ENCODE data around the gene XIRP1.
"Not testable (repeated sequence)": the region's sequence is repeated elsewhere in the genome, so short reads cannot be mapped to it uniquely, and the experiment has no call there.

XIRP1 gene, protein sequence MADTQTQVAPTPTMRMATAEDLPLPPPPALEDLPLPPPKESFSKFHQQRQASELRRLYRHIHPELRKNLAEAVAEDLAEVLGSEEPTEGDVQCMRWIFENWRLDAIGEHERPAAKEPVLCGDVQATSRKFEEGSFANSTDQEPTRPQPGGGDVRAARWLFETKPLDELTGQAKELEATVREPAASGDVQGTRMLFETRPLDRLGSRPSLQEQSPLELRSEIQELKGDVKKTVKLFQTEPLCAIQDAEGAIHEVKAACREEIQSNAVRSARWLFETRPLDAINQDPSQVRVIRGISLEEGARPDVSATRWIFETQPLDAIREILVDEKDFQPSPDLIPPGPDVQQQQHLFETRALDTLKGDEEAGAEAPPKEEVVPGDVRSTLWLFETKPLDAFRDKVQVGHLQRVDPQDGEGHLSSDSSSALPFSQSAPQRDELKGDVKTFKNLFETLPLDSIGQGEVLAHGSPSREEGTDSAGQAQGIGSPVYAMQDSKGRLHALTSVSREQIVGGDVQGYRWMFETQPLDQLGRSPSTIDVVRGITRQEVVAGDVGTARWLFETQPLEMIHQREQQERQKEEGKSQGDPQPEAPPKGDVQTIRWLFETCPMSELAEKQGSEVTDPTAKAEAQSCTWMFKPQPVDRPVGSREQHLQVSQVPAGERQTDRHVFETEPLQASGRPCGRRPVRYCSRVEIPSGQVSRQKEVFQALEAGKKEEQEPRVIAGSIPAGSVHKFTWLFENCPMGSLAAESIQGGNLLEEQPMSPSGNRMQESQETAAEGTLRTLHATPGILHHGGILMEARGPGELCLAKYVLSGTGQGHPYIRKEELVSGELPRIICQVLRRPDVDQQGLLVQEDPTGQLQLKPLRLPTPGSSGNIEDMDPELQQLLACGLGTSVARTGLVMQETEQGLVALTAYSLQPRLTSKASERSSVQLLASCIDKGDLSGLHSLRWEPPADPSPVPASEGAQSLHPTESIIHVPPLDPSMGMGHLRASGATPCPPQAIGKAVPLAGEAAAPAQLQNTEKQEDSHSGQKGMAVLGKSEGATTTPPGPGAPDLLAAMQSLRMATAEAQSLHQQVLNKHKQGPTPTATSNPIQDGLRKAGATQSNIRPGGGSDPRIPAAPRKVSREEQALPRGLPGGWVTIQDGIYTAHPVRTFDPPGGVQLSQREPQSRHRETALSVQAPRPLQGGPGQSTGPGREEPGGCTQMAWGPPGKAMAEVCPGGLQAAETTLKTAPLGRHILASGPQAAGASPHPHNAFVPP (N-terminal part only)

DNA sequence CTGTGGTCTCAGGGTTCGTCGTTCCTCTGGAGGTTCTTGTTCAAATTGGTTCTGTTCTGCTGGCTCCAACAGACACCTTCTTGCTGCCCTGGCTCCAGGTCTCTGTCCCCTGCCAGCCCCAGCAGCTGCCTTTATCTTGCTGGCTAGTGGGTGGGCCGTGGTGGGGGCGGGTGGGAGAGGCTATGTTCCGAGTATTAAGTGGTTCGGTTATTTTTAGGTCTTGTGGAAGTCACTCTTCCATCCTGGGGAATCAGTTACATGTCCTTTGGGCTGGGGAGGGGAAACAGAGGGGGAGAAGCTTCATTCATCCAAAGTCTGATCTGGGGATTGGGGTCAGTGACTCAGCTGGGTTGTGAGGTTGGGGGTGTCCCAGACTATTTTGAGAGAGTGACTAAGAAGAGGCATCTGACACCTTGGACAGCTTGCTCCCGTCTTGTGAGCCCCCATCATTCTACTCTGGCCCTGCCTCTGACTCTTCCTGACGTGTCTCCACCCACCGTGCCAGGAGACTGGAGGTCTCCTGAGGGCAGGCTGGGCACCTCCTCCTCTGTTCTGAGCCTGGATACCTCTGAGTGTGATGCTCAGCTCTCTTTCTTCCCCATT lies at the start of gene XIRP1:
Gene XIRP1, minus strand, starts transcription at position 106 of the 603 bp plus-strand sequence. CDS start 3,150 bp downstream, outside the sequence.
- no peak for DNase-seq

DNA sequence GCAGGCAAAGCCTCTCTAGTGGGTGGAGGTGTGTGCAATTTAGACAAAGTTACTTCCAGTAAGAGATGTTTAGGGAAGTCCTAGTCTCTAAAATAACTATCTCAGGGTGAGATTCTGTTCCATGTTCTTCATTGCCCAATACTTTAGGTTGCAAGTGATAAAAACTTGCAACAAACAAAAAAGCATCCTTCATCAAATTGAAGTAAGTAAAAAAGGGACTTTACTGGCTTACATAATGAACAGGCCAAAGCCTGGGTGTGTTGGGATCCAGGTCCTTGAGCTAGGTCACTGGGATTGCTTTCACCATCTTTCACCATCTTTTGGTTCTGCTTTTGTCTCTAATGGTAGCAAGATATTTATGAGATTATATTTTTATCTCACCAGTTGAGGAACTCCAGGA lies 49.2 kb upstream of the XIRP1 start:
- DNase-seq, result no peak

DNA sequence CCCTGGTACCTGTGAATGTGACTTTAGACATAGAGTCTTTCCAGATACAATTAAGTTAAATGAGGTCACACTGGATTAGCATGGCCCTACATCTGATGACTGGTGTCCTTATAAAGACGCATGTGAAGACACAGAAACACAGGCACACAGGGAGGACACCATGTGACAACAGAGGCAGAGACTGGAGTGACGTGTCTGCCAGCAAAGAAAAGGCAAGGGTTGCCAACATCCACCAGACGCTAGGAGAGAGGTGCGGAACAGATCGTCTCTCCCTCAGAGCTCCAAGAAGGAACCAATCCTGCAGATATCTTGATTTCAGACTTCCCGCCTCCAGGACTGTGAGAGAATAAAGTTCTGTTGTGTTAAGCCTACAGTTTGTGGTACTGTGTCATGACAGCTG lies 44.6 kb upstream of the XIRP1 start:
- no peak for DNase-seq

DNA sequence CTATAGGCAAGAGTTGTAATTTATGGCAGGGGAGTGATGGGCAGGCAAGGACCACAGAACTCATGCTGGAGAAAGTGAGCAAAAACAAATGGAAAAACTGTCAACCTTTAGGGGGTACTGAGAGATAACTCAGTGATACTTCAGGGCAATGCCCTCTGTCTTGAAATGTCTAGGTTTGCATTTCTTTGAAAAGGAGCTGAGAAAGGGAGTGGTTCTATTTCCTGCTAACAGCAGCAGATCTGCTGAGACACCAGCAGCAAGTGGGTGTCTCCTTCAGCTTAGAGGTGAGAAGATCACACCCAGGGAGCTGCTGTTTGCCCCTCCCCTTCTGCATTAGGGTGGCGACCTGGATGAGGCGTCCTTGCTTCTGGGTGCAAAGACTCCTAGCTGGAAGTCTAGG lies 42.3 kb upstream of the XIRP1 start:
- no peak for DNase-seq

DNA sequence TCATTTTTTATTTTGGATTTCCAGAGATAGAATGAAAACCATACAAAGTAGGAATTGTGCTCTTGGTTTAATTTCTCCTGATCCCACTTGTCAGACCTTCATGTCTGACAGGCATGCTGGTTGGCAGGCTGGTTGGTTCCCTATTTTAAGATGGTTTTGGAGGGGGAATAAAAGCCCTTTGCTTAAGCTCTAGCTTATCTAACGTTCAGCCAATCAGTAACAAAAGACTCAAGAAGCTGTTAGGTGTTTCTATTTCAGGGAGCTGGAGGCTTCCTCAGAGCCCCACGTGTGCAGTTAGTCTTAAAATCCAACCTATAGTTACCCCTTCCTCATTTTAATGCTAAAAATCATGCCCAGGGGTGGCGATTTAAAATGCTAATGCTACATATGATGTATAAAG lies 40.5 kb upstream of the XIRP1 start:
- DNase-seq, result no peak

DNA sequence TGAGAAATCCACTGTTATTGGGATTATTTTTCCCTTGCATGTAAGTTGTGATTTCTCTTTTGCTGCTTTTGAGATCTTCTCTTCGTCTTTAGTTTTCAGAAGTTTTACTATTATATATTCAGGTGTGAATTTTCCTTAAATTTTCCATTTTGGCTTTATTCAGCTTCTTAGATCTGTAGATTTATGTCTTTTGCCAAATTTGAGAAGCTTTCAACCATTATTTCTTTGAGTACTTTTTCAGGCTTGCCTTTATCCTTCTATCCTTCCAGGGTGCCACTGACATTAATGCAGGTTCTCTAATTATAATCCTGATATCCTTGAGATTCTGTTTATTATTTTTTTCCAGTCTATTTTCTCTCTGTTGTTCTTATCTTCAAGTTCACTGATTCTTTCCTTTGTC lies 38.1 kb upstream of the XIRP1 start:
- no peak for DNase-seq

DNA sequence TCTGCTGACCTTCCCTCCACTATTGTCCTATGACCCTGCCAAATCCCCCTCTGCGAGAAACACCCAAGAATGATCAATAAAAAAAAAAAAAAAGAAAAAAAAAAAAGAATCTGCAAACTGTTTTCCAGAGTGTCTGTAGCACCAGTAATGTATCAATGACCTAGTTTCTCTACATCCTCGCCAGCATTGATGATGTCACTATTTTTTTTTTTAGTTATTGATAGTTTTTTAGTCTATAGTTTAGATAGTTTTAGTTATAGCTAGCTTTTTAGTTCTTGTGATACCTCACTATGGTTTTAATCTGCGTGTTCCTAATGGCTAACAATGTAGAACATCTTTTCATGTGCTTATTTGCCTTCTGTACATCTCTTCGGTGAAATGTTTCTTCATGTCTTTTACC lies 36.1 kb upstream of the XIRP1 start:
- DNase-seq, result no peak

DNA sequence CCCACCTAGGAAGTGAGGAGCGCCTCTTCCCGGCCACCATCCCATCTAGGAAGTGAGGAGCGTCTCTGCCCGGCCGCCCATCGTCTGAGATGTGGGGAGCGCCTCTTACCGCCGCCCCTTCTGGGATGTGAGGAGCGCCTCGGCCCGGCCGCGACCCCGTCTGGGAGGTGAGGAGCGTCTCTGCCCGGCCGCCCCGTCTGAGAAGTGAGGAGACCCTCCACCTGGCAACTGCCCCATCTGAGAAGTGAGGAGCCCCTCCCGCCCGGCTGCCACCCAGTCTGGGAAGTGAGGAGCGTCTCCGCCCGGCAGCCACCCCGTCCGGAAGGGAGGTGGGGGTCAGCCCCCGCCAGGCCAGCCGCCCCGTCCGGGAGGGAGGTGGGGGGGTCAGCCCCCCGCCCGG lies 35.2 kb upstream of the XIRP1 start:
- DNase-seq, result not testable (repeated sequence)

DNA sequence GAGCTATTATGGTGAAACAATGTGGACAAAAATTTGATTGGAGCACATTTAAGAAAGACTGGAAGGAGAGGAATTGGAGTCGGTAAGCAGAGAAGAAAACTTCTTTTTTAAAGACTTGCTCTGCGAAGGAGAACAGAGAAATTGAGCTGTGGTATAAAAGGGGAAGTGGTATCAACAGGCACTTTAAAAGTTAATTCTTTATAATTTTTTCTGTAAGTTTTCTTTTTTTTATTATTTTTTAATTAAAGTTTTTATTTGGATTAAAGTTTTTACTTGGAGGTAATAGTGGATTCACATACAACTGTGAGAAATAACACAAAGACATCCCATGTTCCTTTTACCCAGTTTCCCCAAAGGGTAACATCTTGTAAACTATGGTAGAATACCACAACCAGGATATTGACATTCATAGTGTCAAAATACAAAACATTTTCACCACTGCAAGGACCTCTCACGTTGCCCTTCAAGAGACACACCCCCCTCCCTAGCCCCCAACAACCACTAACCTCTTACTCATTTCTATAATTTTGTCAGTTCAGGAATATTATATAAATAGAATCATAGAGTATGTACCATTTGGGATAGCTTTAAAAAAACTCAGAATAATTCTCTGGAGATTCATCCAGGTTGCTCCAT lies 33.8 kb upstream of the XIRP1 start:
- DNase-seq, result no peak

DNA sequence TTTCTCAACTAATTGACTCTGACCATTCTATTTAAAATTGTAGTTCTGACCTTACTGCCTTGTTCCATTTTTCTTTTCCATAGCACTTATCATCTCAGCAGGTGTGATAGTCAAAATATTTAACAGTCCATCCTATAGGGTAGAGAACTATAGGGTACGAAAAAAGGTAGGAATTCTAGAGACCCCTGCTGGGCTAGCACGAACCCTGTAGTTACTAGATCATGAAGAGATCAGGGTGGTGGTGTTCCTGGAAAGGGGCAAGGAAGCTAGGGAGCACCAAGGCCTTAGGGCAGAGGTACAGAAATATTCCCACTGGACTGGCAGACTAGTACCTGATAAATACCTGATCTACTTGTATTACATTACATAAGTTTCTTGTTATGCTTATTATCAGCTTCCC lies 31.9 kb upstream of the XIRP1 start:
- DNase-seq, result no peak

DNA sequence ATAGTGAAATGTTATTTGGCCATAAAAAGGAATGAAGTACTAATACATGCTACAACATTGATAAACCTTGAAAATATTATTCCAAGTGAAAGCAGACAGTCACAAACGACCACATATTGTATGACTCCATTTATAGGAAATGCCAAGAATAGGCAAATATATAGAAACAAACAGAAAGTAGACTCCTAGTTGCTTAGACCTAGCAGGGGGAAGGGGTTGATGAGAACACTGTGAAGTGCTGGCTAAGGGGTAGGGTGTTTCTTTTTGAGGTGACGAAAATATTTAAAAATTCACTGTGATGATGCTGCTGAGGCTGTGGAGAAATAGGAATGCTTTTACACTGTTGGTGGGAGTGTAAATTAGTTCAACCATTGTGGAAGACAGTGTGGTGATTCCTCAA lies 30.5 kb upstream of the XIRP1 start:
- DNase-seq, result no peak

DNA sequence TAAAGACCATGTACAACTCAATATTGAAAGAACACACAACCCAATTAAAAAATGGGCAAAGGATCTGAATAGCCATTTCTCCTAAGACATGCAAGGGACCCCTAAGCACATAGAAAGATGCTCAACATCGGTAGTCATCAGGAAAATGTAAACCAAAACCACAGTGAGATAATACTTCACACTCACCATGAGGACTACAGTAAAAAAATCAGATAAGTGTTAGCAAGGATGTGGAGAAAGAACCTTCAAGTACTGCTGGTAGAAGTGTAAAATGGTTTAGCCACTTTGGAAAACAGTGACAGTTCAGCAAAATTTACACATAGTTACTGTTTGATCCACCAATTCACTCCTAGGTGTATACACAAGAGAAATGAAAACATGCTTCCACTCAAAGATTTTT lies 30.1 kb upstream of the XIRP1 start:
- DNase-seq, result no peak

DNA sequence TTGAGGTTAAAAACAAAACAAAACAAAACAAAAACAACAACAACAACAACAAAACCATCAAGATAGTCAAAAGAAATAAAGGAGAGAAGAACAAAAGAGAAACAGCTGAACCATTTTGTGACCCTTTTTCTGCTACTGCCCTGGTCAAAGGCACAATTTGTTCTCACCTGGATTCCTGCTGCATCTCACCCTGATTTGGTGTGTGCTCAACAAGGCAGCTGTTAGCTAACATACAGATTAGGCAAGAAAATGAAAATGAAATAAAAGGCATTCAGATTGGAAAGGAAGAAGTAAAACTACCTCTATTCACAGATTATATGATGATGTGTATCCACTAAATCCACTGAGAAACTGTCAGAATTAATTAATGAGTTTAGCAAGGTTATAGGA lies 28.7 kb upstream of the XIRP1 start:
- DNase-seq, result no peak

DNA sequence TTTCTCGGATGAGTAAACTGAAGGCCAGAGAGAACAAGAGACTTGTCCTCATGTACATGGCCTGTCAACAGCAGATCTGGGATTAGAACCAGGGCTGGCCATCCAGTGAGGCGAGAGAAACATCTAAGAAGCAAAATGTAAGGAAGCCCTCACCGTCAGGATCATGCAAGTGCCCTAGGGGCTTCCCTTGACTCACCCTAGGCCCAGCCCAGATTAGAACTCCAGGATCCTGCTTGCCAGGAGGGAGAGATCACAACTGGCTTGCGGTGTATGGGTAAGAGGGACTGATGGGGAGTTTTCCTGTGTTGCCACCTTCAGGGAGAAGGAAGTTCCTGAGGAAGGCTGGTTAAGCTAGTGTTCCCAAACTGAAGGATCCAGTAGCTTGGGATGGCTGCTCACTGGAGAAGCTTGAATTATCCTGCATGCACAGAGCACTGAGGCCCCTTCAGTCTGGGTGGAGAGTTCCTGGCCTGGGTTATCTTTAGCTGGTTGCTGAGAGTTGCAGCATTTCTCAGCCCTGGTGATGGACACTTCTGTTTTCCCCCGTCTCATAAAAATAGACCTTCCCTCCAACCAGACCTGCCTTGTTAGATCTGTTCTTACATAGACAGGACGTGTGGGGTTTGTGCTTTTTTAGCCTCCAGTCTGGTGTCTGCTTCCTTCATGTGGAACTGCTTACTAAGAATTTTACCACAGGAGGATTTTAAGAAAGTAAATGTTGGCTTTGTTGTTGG lies 28.2 kb upstream of the XIRP1 start:
- no peak for DNase-seq

DNA sequence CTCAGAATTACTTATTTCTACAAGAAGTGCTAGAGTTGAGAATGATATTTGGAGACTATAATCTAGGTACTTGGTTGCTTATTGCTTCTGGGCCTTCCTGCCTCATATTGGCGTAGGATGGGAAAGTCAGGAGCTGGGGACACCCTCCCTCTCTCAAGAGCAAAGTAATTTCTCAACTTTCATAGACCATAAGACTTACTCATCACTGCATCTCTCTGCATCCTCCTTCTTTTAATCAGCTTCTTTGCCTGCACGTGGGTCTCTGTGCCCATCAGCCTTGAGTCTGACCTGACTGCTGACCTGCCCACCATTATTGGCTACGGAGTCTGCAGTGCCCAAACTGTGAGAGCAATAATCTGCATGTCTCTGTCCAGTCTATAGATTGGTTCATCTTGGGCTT lies 27.3 kb upstream of the XIRP1 start:
- no peak for DNase-seq

DNA sequence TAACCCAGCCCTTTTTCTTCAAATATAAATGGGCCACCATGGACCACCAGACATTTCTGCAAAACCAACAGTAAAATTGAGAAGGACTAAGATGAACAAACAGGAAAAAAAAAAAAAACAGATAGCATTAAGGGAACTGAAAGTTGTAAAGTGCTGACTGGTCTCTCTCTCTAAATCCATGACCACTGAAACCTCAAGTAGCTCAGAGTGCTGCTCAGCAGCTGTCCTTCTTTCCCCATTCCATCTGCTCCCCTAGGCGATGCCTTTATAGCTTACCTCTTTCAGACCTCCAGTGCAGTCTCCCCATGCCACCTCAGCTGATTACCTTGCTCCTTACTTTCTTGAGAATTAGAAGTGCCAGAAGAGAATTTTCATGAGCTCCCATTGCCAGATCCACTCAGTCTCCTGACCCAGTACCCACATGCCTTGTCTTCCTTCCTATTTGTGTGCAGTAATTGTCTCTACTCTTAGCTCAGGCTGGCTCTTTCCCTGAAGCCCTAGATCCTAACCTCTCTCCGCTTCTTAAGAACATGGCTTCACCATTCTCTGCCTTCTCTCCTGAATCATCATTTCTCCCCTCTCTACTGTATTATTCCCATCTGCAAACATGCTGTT lies 23.9 kb upstream of the XIRP1 start:
- DNase-seq, result no peak

DNA sequence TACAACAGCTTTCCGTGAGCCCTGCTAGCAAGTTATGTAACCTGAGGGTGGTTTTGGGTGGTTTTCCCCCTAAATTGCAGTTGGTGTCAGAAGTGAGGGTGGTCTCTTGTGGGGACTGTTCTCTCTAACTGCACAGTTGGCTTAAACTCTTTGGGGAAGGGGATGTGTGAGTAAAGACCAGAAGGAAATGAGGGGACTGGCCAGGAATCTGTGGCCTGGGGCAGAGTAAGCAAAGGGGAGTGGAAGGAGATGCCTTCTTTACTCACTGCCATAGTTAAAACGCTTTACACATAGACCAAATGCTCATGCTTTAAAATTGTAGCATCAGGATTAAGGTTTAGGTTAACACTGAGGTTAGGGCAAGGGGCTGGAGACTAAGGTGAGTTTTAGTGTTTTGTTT lies 21.2 kb upstream of the XIRP1 start:
- no peak for DNase-seq

DNA sequence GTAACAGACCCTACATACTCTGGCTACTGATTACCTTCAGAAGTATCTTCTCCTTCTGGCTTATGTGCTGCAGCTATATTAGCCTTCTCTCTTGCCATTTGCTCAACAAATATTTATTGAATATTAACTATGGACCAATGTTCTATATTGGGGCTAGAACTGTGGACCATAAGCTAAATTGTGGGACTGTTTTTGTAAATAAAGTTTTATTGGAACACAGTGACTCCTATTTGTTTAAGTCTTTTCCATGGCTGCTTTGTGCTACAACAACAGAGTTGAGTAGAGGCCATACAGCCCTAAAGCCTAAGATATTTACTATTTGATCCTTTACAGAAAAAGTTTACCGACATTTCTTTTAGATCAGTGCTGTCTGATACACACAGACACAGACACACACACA lies 20.3 kb upstream of the XIRP1 start:
- DNase-seq, result no peak

DNA sequence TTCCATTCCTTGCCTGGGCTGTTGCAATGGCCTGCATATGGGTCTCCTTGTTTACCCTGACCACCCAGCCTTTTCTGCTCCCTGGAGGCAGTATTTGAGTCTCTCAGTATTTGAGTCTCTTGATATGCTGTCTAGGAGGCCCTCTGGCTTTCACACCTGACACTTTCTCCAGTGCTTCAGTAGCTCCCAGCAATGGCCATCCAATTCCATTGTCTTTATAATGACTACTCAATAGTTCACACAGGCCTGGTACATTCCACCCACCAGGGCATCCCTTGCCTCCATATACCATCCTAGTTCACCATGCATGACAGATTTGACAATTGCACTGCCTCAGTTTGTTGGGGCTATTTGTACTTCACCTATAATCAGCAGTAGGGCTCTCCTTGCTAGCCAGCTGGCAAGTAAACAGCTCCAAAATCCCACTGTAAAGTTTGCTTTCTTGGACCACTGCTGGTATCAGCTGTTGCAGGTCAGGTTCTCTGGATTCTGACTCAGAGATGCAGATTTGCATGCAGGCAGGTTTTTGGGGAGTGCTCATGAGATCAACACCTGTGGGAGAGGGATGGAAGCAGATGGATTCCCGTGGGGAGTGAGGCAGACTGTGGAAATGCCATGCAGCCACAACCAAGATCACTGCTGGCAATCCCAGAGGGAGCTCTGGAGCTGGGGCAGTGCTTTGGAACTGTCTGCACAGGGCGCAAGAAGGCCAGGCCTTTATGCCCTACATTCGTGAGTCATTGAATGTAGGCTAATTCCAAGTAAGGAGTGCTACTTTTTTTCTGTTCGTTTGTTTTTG lies 19.1 kb upstream of the XIRP1 start:
- no peak for DNase-seq

DNA sequence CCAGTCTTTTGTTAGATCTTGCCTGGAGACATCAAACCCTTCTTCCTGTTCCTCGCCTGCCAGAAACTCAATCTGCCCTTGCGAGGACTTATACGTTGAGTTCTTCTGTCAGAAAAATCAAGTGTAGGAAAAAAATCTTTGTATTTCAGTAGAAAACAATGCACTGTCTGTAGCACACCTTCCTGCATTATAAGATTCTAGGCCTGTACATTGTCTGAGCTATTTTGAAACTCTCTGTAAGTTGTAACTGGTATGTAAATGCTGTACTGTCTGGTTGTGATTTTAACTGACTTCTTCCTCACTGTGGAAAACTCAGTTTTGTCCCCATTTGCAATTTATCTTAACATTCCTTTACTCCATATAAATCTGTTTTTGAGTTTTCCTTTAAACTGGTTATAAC lies 17.7 kb upstream of the XIRP1 start:
- no peak for DNase-seq
